ENCODE measurements around the gene KLRG1. TPM values are rescaled to one million over a fixed set of nuclear protein-coding genes. Genes with fewer than 3 reads are reported as not detected.

Gene KLRG1
- total RNA-seq, 4 donors from 2014 or later = 5.1 to 10.5 (median 7.4) TPM

DNA sequence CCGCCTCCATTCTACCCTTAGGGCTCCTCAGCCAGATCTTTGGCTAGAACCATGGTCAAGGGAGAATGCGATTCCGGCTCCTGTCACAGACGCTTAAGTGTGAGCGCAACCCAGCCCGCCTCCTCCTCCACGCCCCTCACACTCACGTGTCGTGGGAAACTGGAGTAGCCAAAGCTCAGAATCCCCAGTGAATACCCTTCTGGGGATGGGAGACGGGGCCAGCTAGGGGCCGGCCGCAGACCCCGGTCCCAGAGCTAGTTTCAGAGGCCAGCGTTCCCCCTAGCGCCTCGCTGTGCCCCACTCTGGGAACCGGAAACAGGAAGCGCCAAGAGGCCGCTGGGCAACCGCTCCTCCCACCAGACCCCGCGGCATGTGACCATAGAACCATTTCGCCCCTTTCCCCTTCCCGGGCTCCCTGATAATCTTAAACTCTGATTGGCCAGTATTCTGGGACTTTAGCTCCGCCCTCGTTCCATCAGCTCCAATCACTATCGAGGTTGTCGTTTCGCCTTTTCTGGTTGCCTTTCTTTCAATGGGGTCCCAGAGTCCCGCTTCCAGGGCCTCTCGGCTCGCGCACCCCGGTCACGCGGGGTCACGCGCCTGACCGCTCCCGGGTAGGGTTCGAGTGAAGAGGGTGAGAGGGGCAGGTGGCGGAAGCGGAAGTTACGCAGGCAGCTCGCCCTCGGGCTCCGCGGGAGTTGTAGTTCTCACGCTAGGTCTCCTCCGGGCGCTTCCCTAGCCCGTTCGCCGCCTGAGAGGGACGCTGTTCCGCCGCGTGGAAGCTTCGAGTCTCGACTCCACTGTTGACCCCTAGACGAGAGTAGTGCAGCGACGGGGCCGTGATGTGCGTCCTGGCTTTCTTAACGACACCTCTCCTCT, 39.8 kb upstream of the KLRG1 start, which contains the start of gene M6PR:
Gene M6PR, minus strand, starts transcription at position 304 of the 879 bp plus-strand sequence. CDS start 3,241 bp downstream, outside the sequence.
- TF ChIP-seq, protein P1, sequence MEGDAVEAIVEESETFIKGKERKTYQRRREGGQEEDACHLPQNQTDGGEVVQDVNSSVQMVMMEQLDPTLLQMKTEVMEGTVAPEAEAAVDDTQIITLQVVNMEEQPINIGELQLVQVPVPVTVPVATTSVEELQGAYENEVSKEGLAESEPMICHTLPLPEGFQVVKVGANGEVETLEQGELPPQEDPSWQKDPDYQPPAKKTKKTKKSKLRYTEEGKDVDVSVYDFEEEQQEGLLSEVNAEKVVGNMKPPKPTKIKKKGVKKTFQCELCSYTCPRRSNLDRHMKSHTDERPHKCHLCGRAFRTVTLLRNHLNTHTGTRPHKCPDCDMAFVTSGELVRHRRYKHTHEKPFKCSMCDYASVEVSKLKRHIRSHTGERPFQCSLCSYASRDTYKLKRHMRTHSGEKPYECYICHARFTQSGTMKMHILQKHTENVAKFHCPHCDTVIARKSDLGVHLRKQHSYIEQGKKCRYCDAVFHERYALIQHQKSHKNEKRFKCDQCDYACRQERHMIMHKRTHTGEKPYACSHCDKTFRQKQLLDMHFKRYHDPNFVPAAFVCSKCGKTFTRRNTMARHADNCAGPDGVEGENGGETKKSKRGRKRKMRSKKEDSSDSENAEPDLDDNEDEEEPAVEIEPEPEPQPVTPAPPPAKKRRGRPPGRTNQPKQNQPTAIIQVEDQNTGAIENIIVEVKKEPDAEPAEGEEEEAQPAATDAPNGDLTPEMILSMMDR (IDR thresholded peaks at IDR 0.05; ENCODE audit: low read depth) = no peak

DNA sequence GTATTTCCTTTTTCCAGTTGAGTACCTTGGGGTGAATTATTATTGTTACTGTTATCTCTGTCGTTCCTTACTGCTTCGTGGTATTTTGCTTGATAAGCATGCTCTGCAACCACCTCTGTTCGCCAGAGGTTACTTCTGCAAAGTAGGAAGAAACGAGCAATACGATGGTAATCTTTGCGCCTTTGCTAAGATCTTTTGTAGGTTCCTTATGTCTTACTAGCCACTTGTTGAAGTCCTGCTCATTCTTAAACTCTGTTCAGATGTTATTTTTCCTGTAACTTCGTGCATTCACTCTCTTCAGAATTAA, 39.2 kb upstream of the KLRG1 start:
- TF ChIP-seq, protein P1 (IDR thresholded peaks at IDR 0.05; ENCODE audit: low read depth) = no peak

GRCh38 chr12:8950702-8951478, 38.5 kb upstream of the KLRG1 start:
- TF ChIP-seq, protein P1 (IDR thresholded peaks at IDR 0.05; ENCODE audit: low read depth) = no peak

GRCh38 chr12:8951744-8952143, 37.6 kb upstream of the KLRG1 start:
- TF ChIP-seq, protein P1 (IDR thresholded peaks at IDR 0.05; ENCODE audit: low read depth) = no peak

- TF ChIP-seq, protein P1 (IDR thresholded peaks at IDR 0.05; ENCODE audit: low read depth) = no peak
Measured at GRCh38 chr12:8953773-8954402, 35.5 kb upstream of the KLRG1 start.

DNA sequence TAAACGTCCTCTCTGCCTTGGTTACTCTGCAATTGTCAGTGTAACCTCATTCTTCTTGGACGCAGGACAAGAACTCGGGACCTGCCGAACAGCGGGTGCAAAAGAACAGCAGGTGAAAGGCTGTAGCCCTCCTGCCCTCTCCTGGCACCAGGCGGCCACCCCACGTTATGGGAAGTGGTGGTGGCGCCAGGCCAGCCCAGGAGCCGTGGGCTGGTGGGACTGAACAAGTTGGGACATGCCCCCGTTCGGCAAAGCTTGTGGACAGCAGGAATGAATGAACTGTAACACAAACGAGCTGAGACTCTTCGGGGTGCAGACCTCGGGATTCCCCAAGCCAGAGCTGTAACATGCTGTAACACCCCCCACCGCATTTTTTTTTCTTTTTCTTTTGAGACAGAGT, 33.3 kb upstream of the KLRG1 start:
- TF ChIP-seq, protein P1 (IDR thresholded peaks at IDR 0.05; ENCODE audit: low read depth) = no peak

GRCh38 chr12:8956772-8957171, 32.6 kb upstream of the KLRG1 start:
- TF ChIP-seq, protein P1 (IDR thresholded peaks at IDR 0.05; ENCODE audit: low read depth) = no peak

Data from subcutaneous adipose tissue (tissue), 4 donors.